OCI-LY7 (cell line): ENCODE data around the gene ORAI1.

Experiments
- EZH2phosphoT487 ChIP-seq: fragments of 200-600 bp; sonication (generic); IDR thresholded peaks from 2 replicates; pipeline ENCODE4 v1.6.1; 2018; ENCODE audit warnings: low read depth, borderline replicate concordance, mild to moderate bottlenecking, mixed run types, antibody characterized with exemption, low read length, moderate library complexity, mixed read lengths
- TF ChIP-seq, protein P1 (sequence below): fragments of 200-600 bp; sonication (generic); conservative IDR thresholded peaks from 2 replicates; pipeline ENCODE4 v1.5.1; 2014; ENCODE audit warnings: mild to moderate bottlenecking, antibody characterized with exemption, low read length, moderate library complexity, mixed read lengths

GRCh38 chr12:121590476-121591143 lies 35.7 kb upstream of the ORAI1 start:
- TF ChIP-seq, protein P1, sequence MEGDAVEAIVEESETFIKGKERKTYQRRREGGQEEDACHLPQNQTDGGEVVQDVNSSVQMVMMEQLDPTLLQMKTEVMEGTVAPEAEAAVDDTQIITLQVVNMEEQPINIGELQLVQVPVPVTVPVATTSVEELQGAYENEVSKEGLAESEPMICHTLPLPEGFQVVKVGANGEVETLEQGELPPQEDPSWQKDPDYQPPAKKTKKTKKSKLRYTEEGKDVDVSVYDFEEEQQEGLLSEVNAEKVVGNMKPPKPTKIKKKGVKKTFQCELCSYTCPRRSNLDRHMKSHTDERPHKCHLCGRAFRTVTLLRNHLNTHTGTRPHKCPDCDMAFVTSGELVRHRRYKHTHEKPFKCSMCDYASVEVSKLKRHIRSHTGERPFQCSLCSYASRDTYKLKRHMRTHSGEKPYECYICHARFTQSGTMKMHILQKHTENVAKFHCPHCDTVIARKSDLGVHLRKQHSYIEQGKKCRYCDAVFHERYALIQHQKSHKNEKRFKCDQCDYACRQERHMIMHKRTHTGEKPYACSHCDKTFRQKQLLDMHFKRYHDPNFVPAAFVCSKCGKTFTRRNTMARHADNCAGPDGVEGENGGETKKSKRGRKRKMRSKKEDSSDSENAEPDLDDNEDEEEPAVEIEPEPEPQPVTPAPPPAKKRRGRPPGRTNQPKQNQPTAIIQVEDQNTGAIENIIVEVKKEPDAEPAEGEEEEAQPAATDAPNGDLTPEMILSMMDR, result no peak
- TF ChIP-seq EZH2phosphoT487, result no peak
